HEK293 (cell line): ENCODE data around the gene ZNF454.

Experiments
- CTCF ChIA-PET: fragments of 350-600 bp; formaldehyde crosslinking; extraction: SDS; loops from one replicate; lab custom pipeline; 2021; ENCODE audit warnings: antibody characterized with exemption; lab: Yijun Ruan, JAX
- POLR2A ChIA-PET: fragments of 300-600 bp; formaldehyde crosslinking; extraction: SDS; loops from one replicate; lab custom pipeline; 2020; ENCODE audit warnings: antibody characterized with exemption, inconsistent platforms; lab: Yijun Ruan, JAX
- H3K27ac ChIP-seq: fragments of 200-500 bp; sonication (Bioruptor generic); 2 replicates; pipeline ENCODE4 v1.5.1; 2014; ENCODE audit warnings: low read depth, low read length, control low read depth, inconsistent platforms; ENCODE audit errors: extremely low read depth
- H3K36me3 ChIP-seq, 2 experiments: fragments of 200-500 bp in 1 of 2; sonication (Bioruptor generic) in 1 of 2; 1 replicate in 1 of 2; 2 replicates in 1 of 2; pipeline ENCODE4 v1.5.1; 2014 to 2017; ENCODE audit warnings: inconsistent platforms in 2 of 2, low read length in 2 of 2; ENCODE audit not compliant: control insufficient read depth in 2 of 2, insufficient read depth in 1 of 2
- H3K4me1 ChIP-seq: fragments of 200-500 bp; sonication (Bioruptor generic); 2 replicates; pipeline ENCODE4 v1.5.1; 2014; ENCODE audit warnings: mild to moderate bottlenecking, low read length, inconsistent platforms; ENCODE audit not compliant: control insufficient read depth, insufficient read depth
- H3K4me3 ChIP-seq: 2 replicates; pipeline ENCODE4 v1.5.1; 2011; ENCODE audit warnings: low read depth, mild to moderate bottlenecking, control low read depth, low read length, moderate library complexity
- H3K9me3 ChIP-seq: fragments of 200-500 bp; sonication (Bioruptor generic); 2 replicates; pipeline ENCODE4 v1.5.1; 2014; ENCODE audit warnings: low read depth, low read length, inconsistent platforms; ENCODE audit not compliant: control insufficient read depth, insufficient read depth
- KLF1 ChIP-seq: fragments of 450-650 bp; formaldehyde crosslinking; IDR thresholded peaks from 2 replicates; pipeline ENCODE4 v1.5.1; 2016; ENCODE audit warnings: missing biosample characterization, missing genetic modification characterization
- KLF8 ChIP-seq: fragments of 450-650 bp; formaldehyde crosslinking; IDR thresholded peaks from 2 replicates; pipeline ENCODE4 v1.5.1; 2016; ENCODE audit warnings: missing biosample characterization, missing genetic modification characterization
- RBAK ChIP-seq: fragments of 450-650 bp; formaldehyde crosslinking; IDR thresholded peaks from 2 replicates; pipeline ENCODE4 v1.5.1; 2016; ENCODE audit warnings: missing biosample characterization, missing genetic modification characterization
- SETDB1 ChIP-seq: IDR thresholded peaks from one replicate; pipeline ENCODE4 v1.6.1; 2017; ENCODE audit warnings: mild to moderate bottlenecking, low read length, moderate library complexity, mixed read lengths; ENCODE audit not compliant: insufficient read length
- TRIM28 ChIP-seq: IDR thresholded peaks from 2 replicates; pipeline ENCODE4 v1.6.1; 2011; ENCODE audit warnings: low read length, control low read depth, borderline replicate concordance
- ZBTB20 ChIP-seq: fragments of 450-650 bp; formaldehyde crosslinking; IDR thresholded peaks from 2 replicates; pipeline ENCODE4 v1.5.1; 2016; ENCODE audit warnings: missing biosample characterization, missing genetic modification characterization
- ZBTB21 ChIP-seq: fragments of 450-650 bp; formaldehyde crosslinking; IDR thresholded peaks from 2 replicates; pipeline ENCODE4 v1.5.1; 2017; ENCODE audit warnings: missing biosample characterization, missing genetic modification characterization
- ZBTB44 ChIP-seq: fragments of 450-650 bp; IDR thresholded peaks from 2 replicates; pipeline ENCODE4 v1.5.1; 2018; ENCODE audit warnings: missing biosample characterization, mild to moderate bottlenecking, missing genetic modification characterization
- ZBTB8A ChIP-seq: fragments of 450-650 bp; formaldehyde crosslinking; IDR thresholded peaks from 2 replicates; pipeline ENCODE4 v1.5.1; 2016; ENCODE audit warnings: missing biosample characterization, missing genetic modification characterization
- ZNF239 ChIP-seq: fragments of 450-650 bp; formaldehyde crosslinking; IDR thresholded peaks from 2 replicates; pipeline ENCODE4 v1.5.1; 2016; ENCODE audit warnings: missing biosample characterization, missing genetic modification characterization
- ZNF248 ChIP-seq: fragments of 450-650 bp; formaldehyde crosslinking; IDR thresholded peaks from 2 replicates; pipeline ENCODE4 v1.5.1; 2017; ENCODE audit warnings: missing biosample characterization, missing genetic modification characterization
- ZNF274 ChIP-seq, 2 experiments: fragments of 200-500 bp in 1 of 2; fragments of 450-650 bp in 1 of 2; sonication (Bioruptor generic) in 1 of 2; formaldehyde crosslinking in 1 of 2; IDR thresholded peaks; 2 replicates each; pipeline versions ENCODE4 v1.5.1 to v1.6.1; 2014 to 2016; ENCODE audit warnings: borderline replicate concordance in 1 of 2, inconsistent platforms in 1 of 2, low read length in 1 of 2, missing biosample characterization in 1 of 2, missing genetic modification characterization in 1 of 2
- ZNF366 ChIP-seq: fragments of 450-650 bp; formaldehyde crosslinking; conservative IDR thresholded peaks from 2 replicates; pipeline ENCODE4 v1.5.1; 2016; ENCODE audit warnings: missing biosample characterization, missing genetic modification characterization
- ZNF549 ChIP-seq: fragments of 450-650 bp; IDR thresholded peaks from 2 replicates; pipeline ENCODE4 v1.5.1; 2018; ENCODE audit warnings: missing biosample characterization, missing genetic modification characterization, mild to moderate bottlenecking, inconsistent platforms, moderate library complexity
- ZNF560 ChIP-seq: fragments of 450-650 bp; formaldehyde crosslinking; IDR thresholded peaks from 2 replicates; pipeline ENCODE4 v1.5.1; 2017; ENCODE audit warnings: missing biosample characterization, missing genetic modification characterization, borderline replicate concordance
- ZNF585B ChIP-seq: fragments of 450-650 bp; formaldehyde crosslinking; IDR thresholded peaks from 2 replicates; pipeline ENCODE4 v1.5.1; 2016; ENCODE audit warnings: missing biosample characterization, missing genetic modification characterization
- ZNF76 ChIP-seq: fragments of 450-650 bp; formaldehyde crosslinking; IDR thresholded peaks from 2 replicates; pipeline ENCODE4; 2016; ENCODE audit warnings: low read depth, missing biosample characterization, missing genetic modification characterization, borderline replicate concordance
- ZNF785 ChIP-seq: fragments of 450-650 bp; formaldehyde crosslinking; IDR thresholded peaks from 2 replicates; pipeline ENCODE4 v1.5.1; 2016; ENCODE audit warnings: missing biosample characterization, missing genetic modification characterization
- ZSCAN30 ChIP-seq: fragments of 450-650 bp; IDR thresholded peaks from 2 replicates; pipeline ENCODE4 v1.5.1; 2018; ENCODE audit warnings: missing biosample characterization, mild to moderate bottlenecking, missing genetic modification characterization, moderate library complexity

ZNF454 gene

GRCh38 chr5:178941361-178941760, 363 bp downstream of the ZNF454 start (continued):
- no peak for TF ChIP-seq ZNF248 (tag by site-specific recombination)
- TF ChIP-seq ZBTB8A (tag by site-specific recombination) = no peak

- H3K36me3 ChIP-seq = no peaks in the 10 kb centered on the region
- no peak overlapping the region for H3K4me3 ChIP-seq
- TF ChIP-seq ZNF274 (IDR thresholded peaks at IDR 0.05; ENCODE audit: low read length) (peak; percentile 70), ZNF274 (tag by site-specific recombination; IDR thresholded peaks at IDR 0.05; ENCODE audit: borderline replicate concordance) (peak; percentile 89; the same call in 1 of the 2 replicates), ZNF785 (tag by site-specific recombination) (no peak), ZNF560 (no peak), TRIM28 (peak; percentile 91; the same call in 1 of the 2 replicates), ZNF76 (tag by site-specific recombination) (no peak), SETDB1 (peak; percentile 94), ZNF585B (tag by site-specific recombination) (no peak)
- no peaks in the 10 kb centered on the region for H3K4me1 ChIP-seq
- no peak overlapping the region for H3K27ac ChIP-seq
- ChIA-PET POLR2A (no interaction called here), CTCF (no interaction called here)
- no peaks in the 10 kb centered on the region; the same call in 1 of the 2 replicates for H3K9me3 ChIP-seq
Observed at GRCh38 chr5:178965465-178966055, 24.6 kb downstream of the ZNF454 start.

GRCh38 chr5:178981381-178981780, 40.4 kb downstream of the ZNF454 start:
- no peak overlapping the region for H3K27ac ChIP-seq
- H3K36me3 ChIP-seq = no peaks in the 10 kb centered on the region
- ChIA-PET CTCF (no interaction called here), POLR2A (no interaction called here)
- H3K4me1 ChIP-seq = no peaks in the 10 kb centered on the region
- no peak overlapping the region for H3K4me3 ChIP-seq
- TF ChIP-seq ZNF549 (no peak), KLF1 (no peak), ZNF274 (IDR thresholded peaks at IDR 0.05; ENCODE audit: low read length) (no peak), ZNF274 (tag by site-specific recombination; IDR thresholded peaks at IDR 0.05; ENCODE audit: borderline replicate concordance) (no peak), ZBTB21 (tag by site-specific recombination) (no peak)
- H3K9me3 ChIP-seq = no peaks in the 10 kb centered on the region

GRCh38 chr5:178982941-178983340, 41.9 kb downstream of the ZNF454 start:
- Histone ChIP-seq H3K27ac (no peak overlapping the region), H3K4me1 (no peaks in the 10 kb centered on the region)
- CTCF ChIA-PET = interaction anchor here (0.7 kb wide), 1 partner anchor 41 kb away, joined by 3 read pairs; no protein-coding TSS in a partner anchor
- TF ChIP-seq ZNF239 (tag by site-specific recombination) (no peak), RBAK (no peak), KLF8 (tag by site-specific recombination) (no peak), ZNF366 (tag by site-specific recombination) (no peak), KLF1 (no peak), ZBTB44 (tag by site-specific recombination) (no peak), ZBTB20 (no peak), ZSCAN30 (tag by site-specific recombination) (no peak)
- TF ChIP-seq, all 188 proteins: peak for 0
- Histone ChIP-seq H3K9me3 (no peaks in the 10 kb centered on the region), H3K4me3 (no peak overlapping the region), H3K36me3 (no peaks in the 10 kb centered on the region)
- POLR2A ChIA-PET = no interaction called here
